ENCODE measurements around the gene S1PR3.

- TF ChIP-seq CTCF (IDR thresholded peaks at IDR 0.05) (no peak), POLR2A (IDR thresholded peaks at IDR 0.05) (no peak)
Observed at GRCh38 chr9:89042984-89043383, 51.7 kb downstream of the S1PR3 start.

All from testis (tissue), 2 donors.